Memory B cell (primary cell): ENCODE data around the gene AMFR.
A peak's percentile ranks its signal among the peaks of the same experiment; 100 is the strongest.

Experiments
- ATAC-seq: fragments of 150-1000 bp; cut with Tn5 transposase; 2 replicates; pipeline ENCODE4 v1.10.0; 2021; ENCODE audit warnings: low read depth, mild to moderate bottlenecking, moderate library complexity
- DNase-seq, 2 donors: peaks; one replicate each; pipeline ENCODE4 v3.0.0; 2022; ENCODE audit warnings: low spot score in 2 of 2
- H3K27ac Mint-ChIP-seq: one replicate; pipeline ENCODE4 v1.8.0; 2022; ENCODE audit warnings: mild to moderate bottlenecking, moderate library complexity, mixed read lengths
- H3K27me3 Mint-ChIP-seq: one replicate; pipeline ENCODE4 v1.8.0; 2022; ENCODE audit warnings: mixed read lengths
- H3K36me3 Mint-ChIP-seq: one replicate; pipeline ENCODE4 v1.8.0; 2022; ENCODE audit warnings: mild to moderate bottlenecking, mixed read lengths
- H3K4me1 Mint-ChIP-seq: one replicate; pipeline ENCODE4 v1.8.0; 2022; ENCODE audit warnings: mixed read lengths
- H3K4me3 Mint-ChIP-seq: one replicate; pipeline ENCODE4 v1.8.0; 2022; ENCODE audit warnings: mild to moderate bottlenecking, moderate library complexity, mixed read lengths
- H3K9me3 Mint-ChIP-seq: one replicate; pipeline ENCODE4 v1.8.0; 2022; ENCODE audit warnings: mixed read lengths

Gene AMFR

DNA sequence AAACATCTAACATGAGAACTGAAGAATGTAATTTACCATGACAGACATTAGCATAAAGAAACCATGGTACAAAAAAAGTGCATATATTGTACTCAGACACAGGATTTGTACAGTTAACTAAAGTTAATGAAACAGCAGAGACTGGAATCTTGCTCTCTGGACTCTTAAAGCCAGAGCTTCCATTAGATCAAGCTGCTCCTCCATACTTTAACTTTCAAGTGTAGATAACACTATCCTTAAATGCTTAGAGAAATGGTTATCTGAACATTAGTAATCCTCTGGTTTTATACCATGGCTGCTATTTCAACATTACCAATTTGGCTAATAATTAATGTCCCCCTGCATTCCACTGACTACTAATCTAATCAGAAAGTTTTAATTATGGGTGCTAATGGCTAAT is 22.7 kb upstream of the AMFR start:
- no peak overlapping the region for H3K4me3 Mint-ChIP-seq
- H3K27ac Mint-ChIP-seq, result no peak overlapping the region
- no peaks in the 10 kb centered on the region for H3K27me3 Mint-ChIP-seq
- H3K4me1 Mint-ChIP-seq, result peaks cover 19% of the 10 kb centered on the region
- H3K9me3 Mint-ChIP-seq, result no peaks in the 10 kb centered on the region
- no peak for DNase-seq
- H3K36me3 Mint-ChIP-seq, result peaks cover 6% of the 10 kb centered on the region
- no peak for ATAC-seq

DNA sequence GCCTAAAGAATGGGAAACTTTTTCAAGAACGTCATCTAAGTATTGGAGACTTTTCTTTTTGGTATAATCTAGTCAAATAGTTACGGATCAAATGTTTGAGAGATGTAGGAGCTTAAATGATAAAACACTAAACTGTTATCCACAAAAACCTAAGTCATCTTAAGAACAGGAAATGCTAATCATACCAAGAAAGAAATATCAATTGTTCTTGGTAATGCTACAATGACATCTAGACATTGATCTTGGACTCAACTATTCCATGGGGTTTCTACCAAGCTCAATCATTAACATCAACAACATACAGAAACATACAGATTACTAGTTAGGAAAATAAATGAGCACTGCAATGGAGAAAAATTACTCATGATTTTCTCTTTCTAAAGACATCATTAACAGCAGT is 21.9 kb upstream of the AMFR start:
- Mint-ChIP-seq H3K4me3 (no peak overlapping the region), H3K4me1 (peaks cover 15% of the 10 kb centered on the region), H3K9me3 (no peaks in the 10 kb centered on the region), H3K36me3 (peaks cover 11% of the 10 kb centered on the region), H3K27ac (no peak overlapping the region), H3K27me3 (no peaks in the 10 kb centered on the region)
- ATAC-seq, result no peak
- DNase-seq, result no peak

DNA sequence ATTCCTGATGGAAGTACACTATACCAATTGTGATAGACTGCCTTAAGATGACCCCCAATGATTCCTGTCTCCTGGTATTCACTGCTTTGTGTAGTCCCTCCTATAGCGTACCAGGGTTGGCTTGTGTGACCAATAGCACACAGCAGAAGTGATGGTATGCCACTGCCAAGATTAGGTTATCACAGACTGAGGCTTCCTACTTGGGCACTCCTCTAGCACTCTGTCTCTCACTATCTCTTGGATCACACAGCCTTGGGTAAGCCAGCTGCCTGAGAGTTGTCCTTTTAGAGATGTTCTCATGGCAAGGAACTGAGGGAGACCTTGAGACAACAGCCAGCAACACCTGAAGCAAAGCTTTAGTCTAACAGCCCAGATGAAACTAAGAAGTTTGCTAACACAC is 12.7 kb upstream of the AMFR start:
- Mint-ChIP-seq H3K9me3 (no peaks in the 10 kb centered on the region), H3K4me1 (no peaks in the 10 kb centered on the region), H3K4me3 (no peak overlapping the region), H3K27me3 (no peaks in the 10 kb centered on the region), H3K36me3 (peaks cover 22% of the 10 kb centered on the region), H3K27ac (no peak overlapping the region)
- ATAC-seq (no peak), DNase-seq (no peak)

DNA sequence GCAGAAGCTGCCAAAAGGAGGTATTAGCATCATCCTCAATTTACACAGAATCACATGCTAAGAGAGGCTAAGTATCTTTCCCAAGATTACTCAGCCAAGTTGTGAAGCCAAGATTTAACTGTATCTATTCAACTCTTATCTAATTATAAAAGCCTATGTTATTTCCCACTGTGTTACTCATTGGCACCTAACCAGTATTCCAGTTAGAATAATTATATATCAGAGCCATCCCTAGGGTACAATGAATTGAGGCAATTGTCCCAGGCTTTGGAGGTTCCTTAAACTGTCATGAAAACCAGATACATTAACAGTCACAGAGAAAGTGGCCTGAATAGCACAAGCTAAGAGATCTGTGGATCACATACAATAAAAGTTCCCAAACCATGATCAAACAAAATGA is 10.9 kb upstream of the AMFR start:
- no peaks in the 10 kb centered on the region for H3K27me3 Mint-ChIP-seq
- DNase-seq (no peak), ATAC-seq (no peak)
- no peaks in the 10 kb centered on the region for H3K9me3 Mint-ChIP-seq
- no peak overlapping the region for H3K4me3 Mint-ChIP-seq
- no peak overlapping the region for H3K27ac Mint-ChIP-seq
- H3K36me3 Mint-ChIP-seq, result peaks cover 17% of the 10 kb centered on the region
- H3K4me1 Mint-ChIP-seq, result no peaks in the 10 kb centered on the region

DNA sequence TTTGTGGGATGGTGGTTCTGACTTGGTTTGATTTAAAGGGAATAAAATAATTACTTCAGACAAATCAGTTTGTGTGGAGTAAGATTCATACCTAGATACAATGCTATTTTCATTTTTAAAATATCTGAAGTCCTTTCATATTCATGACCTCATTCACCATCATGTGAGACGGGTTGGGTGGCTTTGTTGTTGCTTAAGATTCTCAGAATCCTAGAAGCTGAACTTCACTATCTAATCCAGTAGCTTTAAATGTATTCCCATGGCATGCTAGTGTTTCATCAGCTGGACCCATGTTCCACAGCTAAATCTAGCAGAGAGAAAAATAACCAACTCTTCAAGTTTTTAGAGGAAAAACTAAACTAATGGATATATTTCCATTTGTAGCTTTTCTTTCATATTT is 2.7 kb upstream of the AMFR start:
- ATAC-seq, result no peak
- peaks cover 9% of the 10 kb centered on the region for H3K4me1 Mint-ChIP-seq
- H3K27me3 Mint-ChIP-seq, result no peaks in the 10 kb centered on the region

DNA sequence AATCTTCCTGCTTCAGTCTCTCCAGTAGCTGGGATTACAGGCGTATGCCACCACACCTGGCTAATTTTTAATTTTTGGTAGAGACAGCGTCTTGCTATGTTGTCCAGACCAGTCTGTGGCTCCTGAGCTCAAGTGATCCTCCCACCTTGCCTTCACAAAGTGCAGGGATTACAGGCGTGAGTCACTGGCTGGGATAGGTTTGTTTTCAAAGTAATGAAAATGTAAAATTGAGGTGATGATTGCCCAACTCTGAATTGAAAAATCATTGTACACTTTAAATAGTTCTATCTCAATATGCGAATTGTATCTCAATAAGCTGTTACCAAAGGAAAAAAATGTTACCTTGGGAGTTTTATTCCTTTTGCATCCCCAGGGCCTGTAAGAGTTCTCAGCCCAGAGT is 1.2 kb upstream of the AMFR start:
- Mint-ChIP-seq H3K27ac (no peak overlapping the region), H3K36me3 (peaks cover 9% of the 10 kb centered on the region), H3K9me3 (no peaks in the 10 kb centered on the region), H3K4me3 (peak overlapping the region; percentile 14), H3K4me1 (peaks cover 24% of the 10 kb centered on the region), H3K27me3 (no peaks in the 10 kb centered on the region)
- ATAC-seq (no peak), DNase-seq (no peak)

More for the DNA sequence above, 2.7 kb upstream of the AMFR start:
- Mint-ChIP-seq H3K9me3 (no peaks in the 10 kb centered on the region), H3K36me3 (peaks cover 13% of the 10 kb centered on the region), H3K27ac (no peak overlapping the region), H3K4me3 (no peak overlapping the region)
- no peak for DNase-seq

DNA sequence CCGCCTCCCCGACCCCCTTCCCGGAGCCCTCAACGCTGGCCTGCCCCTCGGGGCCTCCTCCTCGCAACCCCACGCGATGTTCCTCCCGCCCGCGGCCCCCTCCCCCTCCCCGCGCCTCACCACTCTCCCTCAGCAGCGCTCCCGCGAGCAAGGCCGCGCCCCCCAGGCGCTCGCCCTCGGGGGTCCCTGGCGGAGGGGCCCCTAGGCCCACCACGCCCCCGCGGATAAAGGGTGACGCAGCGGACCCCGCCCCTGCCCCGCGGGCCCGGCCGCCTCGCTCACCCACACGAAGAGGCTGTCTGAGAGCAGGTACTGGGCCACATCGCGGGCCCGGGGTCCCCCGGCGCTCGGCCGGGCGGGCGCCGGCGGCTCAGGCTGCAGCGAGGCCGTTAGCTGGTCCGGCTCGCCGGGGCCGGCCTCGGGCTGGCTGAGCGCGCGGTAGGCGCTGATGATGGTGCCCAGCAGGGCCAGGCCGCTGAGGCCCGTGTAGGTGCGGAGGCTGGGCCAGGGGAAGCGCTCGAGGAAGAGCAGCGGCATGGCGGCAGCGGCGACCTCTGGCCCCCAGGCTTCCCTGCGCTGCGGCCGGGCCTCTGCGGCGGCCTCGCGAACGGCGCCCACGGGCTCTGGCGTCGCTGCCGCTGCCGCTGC is 430 bp downstream of the AMFR start:
- no peaks in the 10 kb centered on the region for H3K36me3 Mint-ChIP-seq
- peak; percentile 18 for ATAC-seq
- H3K9me3 Mint-ChIP-seq, result no peaks in the 10 kb centered on the region
- peak overlapping the region; percentile 99 for H3K4me3 Mint-ChIP-seq
- peaks cover 33% of the 10 kb centered on the region for H3K4me1 Mint-ChIP-seq
- DNase-seq, result peak; percentile 21 to 46
- peak overlapping the region; percentile 96 for H3K27ac Mint-ChIP-seq
- no peaks in the 10 kb centered on the region for H3K27me3 Mint-ChIP-seq

DNA sequence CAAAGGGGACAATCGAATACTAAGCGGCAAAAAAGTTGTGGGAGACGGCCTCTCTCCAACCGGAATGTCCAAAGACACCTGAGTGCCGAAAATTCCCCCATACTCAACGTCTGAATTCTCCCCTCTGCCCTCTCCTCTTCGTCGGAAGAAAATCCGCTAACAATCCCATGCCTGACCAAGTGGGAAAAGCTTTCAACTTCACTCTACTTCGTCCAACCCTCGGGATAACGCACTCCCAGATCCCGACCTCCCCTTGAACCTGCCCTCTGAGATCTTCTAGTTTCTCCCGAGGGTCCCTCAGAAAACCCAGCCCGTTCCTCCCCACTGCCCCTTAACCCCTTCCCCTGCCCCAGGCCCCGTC is 961 bp downstream of the AMFR start:
- H3K27me3 Mint-ChIP-seq, result no peaks in the 10 kb centered on the region
- H3K4me3 Mint-ChIP-seq, result peak overlapping the region; percentile 99
- H3K4me1 Mint-ChIP-seq, result peaks cover 33% of the 10 kb centered on the region
- no peaks in the 10 kb centered on the region for H3K9me3 Mint-ChIP-seq
- no peaks in the 10 kb centered on the region for H3K36me3 Mint-ChIP-seq
- DNase-seq (no peak), ATAC-seq (no peak)
- H3K27ac Mint-ChIP-seq, result peak overlapping the region; percentile 96

DNA sequence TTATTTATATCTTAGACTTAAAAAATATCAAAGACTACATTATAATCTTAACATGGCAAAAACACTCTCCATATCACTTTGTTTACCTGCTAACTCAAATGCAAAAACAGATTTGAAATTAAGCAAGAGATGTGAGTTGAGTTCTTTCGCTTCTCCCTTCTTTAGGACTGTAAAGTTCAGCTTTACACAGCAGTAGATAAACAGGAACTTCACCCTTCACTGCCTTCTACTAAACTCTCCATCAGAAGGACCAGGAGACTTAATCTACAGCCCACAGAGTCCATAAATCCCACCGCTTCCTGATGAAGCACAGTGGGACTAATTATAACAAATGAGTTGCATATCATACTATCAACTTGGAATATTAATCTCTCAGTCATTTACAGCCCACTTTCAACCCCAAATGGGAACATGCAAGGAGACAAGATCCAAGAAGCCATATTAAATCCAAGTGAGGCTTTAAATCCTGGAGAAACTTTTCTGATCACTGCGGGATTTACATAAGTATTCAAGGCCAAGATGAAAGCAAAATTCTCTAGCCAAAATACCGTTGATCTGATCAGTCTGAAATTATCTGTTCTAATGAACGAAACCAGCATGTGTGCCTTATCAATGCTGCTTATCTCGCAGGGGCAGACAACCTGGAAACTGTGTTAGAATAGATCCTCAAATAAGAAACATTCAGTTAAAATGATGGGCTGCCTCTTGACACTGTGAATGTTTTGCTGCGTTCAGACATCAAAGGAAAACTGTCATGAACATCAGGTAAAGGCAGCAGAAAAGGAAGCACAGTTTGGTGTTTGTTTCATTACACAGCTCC is 1.6 kb downstream of the AMFR start:
- Mint-ChIP-seq H3K4me3 (peak overlapping the region; percentile 99), H3K27me3 (no peaks in the 10 kb centered on the region), H3K27ac (peak overlapping the region; percentile 96), H3K9me3 (no peaks in the 10 kb centered on the region), H3K36me3 (no peaks in the 10 kb centered on the region), H3K4me1 (peaks cover 33% of the 10 kb centered on the region)
- peak; percentile 37 for ATAC-seq
- no peak for DNase-seq

DNA sequence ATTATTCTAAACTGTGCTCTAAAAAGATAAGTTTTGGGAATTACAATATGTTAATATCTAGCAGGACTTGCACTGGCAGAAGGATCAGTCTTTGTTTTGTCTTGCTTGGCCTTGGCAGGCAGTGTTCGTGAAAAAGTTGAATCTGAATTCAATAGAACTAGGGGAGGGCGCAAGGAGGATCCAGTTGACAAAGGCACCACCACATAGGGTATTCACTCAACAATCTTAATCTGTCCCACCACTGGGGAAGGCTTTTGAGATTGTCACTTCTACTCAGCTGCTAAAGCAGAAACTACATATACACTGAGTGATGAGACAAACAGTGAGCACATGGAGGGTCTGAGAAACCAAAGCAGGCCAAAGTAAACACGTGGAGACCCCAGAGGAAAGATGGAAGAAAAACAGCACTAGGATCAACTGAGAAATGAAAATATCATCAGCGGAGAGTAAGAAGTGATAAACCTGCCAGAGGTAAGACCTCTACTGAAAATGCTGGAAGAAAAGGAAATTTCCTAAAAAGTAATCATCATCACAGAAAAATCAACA is 2.4 kb downstream of the AMFR start:
- no peak for ATAC-seq
- no peaks in the 10 kb centered on the region for H3K36me3 Mint-ChIP-seq
- no peak for DNase-seq
- peaks cover 35% of the 10 kb centered on the region for H3K4me1 Mint-ChIP-seq
- no peaks in the 10 kb centered on the region for H3K9me3 Mint-ChIP-seq
- peak overlapping the region; percentile 96 for H3K27ac Mint-ChIP-seq
- H3K4me3 Mint-ChIP-seq, result peak overlapping the region; percentile 81
- no peaks in the 10 kb centered on the region for H3K27me3 Mint-ChIP-seq

DNA sequence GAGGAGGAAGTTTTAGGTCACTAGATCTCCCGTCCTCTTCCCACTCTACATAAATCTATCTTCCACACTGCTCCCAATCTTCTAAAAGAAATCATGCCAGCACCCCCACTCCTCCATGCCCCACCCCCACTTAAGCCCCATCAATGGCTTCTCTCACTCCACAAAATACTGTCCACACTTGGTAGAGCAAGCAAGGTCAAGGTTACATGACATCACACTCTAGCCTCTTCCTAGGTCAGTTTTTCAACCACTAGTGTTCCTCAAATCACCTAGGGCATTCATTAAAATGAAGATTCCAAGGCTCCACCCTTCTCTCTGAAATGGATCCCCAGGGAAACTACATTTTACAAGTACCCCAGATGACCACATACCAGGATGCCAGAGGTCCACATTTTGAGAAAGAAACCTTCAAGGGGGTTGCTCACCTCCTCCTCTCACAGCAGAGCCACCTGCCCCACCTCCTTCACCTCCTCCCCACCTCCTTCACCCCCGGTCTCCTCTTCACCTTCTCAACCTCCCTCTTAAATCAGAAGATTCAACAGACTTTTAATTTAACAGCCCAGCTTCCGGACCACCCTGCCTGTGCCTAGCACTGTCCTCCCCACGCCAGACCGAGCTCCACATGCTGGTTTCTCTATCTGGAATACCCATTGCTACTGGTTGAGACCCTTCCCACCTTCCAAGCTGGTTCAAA is 3.2 kb downstream of the AMFR start:
- H3K4me1 Mint-ChIP-seq, result peaks cover 35% of the 10 kb centered on the region
- peak overlapping the region; percentile 96 for H3K27ac Mint-ChIP-seq
- no peaks in the 10 kb centered on the region for H3K27me3 Mint-ChIP-seq
- no peak for DNase-seq
- H3K4me3 Mint-ChIP-seq, result peak overlapping the region; percentile 81
- H3K9me3 Mint-ChIP-seq, result no peaks in the 10 kb centered on the region
- ATAC-seq, result no peak
- no peaks in the 10 kb centered on the region for H3K36me3 Mint-ChIP-seq

DNA sequence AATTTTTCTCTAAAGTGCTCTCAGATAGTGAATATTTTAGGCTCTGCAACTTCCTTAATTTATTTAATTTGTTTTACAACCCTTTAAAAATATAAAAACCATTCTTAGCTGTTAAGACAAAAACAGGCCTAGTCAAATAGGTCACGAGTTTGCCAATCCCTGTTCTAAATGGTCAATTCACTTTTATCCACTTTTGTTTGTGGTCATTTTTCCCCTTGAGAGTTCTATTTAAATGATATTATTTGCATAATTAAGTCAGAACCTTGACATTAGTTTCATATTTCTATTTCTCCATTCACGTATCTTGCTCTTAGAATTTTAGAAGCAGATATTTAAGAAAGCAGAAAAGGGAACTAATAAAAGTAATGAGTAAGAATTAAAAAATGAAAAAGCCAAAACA is 4.0 kb downstream of the AMFR start:
- Mint-ChIP-seq H3K27me3 (no peaks in the 10 kb centered on the region), H3K4me3 (peak overlapping the region; percentile 81), H3K36me3 (no peaks in the 10 kb centered on the region), H3K27ac (peak overlapping the region; percentile 96), H3K4me1 (peaks cover 35% of the 10 kb centered on the region), H3K9me3 (no peaks in the 10 kb centered on the region)
- ATAC-seq, result peak; percentile 46
- peak in 1 of 2 donors; percentile 34 for DNase-seq

DNA sequence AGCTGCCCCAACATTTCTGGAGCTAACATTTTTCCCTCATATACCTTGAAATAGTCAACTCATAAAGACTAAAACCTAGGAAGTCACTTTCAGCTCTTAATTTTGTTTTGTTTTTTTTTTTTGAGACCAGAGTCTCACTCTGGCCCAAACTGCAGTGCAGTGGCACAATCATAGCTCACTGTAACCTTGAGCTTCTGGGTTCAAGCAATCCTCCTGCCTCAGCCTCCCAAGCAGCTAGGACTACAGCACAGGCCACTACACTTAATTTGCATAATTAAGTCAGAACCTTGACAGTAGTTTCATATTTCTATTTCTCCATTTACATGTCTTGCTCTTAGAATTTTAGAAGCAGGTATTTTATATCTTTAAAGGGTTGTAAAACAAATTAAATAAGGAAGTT is 4.7 kb downstream of the AMFR start:
- Mint-ChIP-seq H3K36me3 (no peaks in the 10 kb centered on the region), H3K27me3 (no peaks in the 10 kb centered on the region), H3K27ac (peak overlapping the region; percentile 96), H3K4me1 (peaks cover 40% of the 10 kb centered on the region), H3K4me3 (peak overlapping the region; percentile 58), H3K9me3 (no peaks in the 10 kb centered on the region)
- ATAC-seq, result no peak
- DNase-seq, result no peak
